HEK293T (cell line): ENCODE data around the gene ESYT2.

Experiments
- ARNT ChIP-seq: fragments of 450-650 bp; IDR thresholded peaks from 2 replicates; pipeline ENCODE4 v1.6.1; 2017; ENCODE audit warnings: mild to moderate bottlenecking
- BHLHE40 ChIP-seq: fragments of 450-650 bp; IDR thresholded peaks from 2 replicates; pipeline ENCODE4 v1.6.1; 2016; ENCODE audit warnings: mild to moderate bottlenecking, moderate library complexity, borderline replicate concordance
- FOXA1 ChIP-seq: fragments of 450-650 bp; IDR thresholded peaks from 2 replicates; pipeline ENCODE4 v1.6.1; 2016; ENCODE audit warnings: mild to moderate bottlenecking
- FOXK2 ChIP-seq: fragments of 450-650 bp; IDR thresholded peaks from 2 replicates; pipeline ENCODE4 v1.6.1; 2016; ENCODE audit warnings: mild to moderate bottlenecking
- FOXM1 ChIP-seq: fragments of 450-650 bp; IDR thresholded peaks from 2 replicates; pipeline ENCODE4 v1.6.1; 2017; ENCODE audit warnings: mild to moderate bottlenecking, borderline replicate concordance
- NFRKB ChIP-seq: fragments of 450-650 bp; IDR thresholded peaks from 2 replicates; pipeline ENCODE4 v1.6.1; 2016; ENCODE audit warnings: mild to moderate bottlenecking, moderate library complexity
- PKNOX1 ChIP-seq: fragments of 450-650 bp; IDR thresholded peaks from 2 replicates; pipeline ENCODE4 v1.6.1; 2016
- SP1 ChIP-seq: fragments of 450-650 bp; IDR thresholded peaks from 2 replicates; pipeline ENCODE4 v1.6.1; 2017
- SUZ12 ChIP-seq: fragments of 450-650 bp; IDR thresholded peaks from 2 replicates; pipeline ENCODE4 v1.6.1; 2016; ENCODE audit warnings: mild to moderate bottlenecking
- TARDBP ChIP-seq: fragments of 450-650 bp; IDR thresholded peaks from 2 replicates; pipeline ENCODE4 v1.6.1; 2016

- TF ChIP-seq SP1 (no peak), TARDBP (no peak), BHLHE40 (no peak), FOXM1 (no peak), SUZ12 (no peak), NFRKB (no peak), FOXK2 (no peak), FOXA1 (no peak), ARNT (no peak), PKNOX1 (no peak)
Observed at GRCh38 chr7:158824028-158824427, 5.3 kb downstream of the ESYT2 start.
